Bronchial smooth muscle cell (primary cell): ENCODE data around the gene PAPOLB. TPM values are rescaled to one million over a fixed set of nuclear protein-coding genes. Genes with fewer than 3 reads are reported as not detected.

ENCODE experiments used
- total RNA-seq: library from RNA; depleted of rRNA; stranded (reverse); fragments of >200 nt; gene quantifications from 2 replicates; pipeline ENCODE4 v1.2.1, GENCODE V29; 2014

Gene PAPOLB
- total RNA-seq = under 0.01 TPM in 2 replicates

GRCh38 chr7:4861673-4862072 lies at the start of gene PAPOLB:
PAPOLB (minus strand) TSS chr7:4862030; CDS start chr7:4861810, 220 bp downstream.

GRCh38 chr7:4883372-4884144 lies 21.7 kb upstream of the PAPOLB start, which contains the start of gene RADIL:
RADIL (minus strand) TSS chr7:4883716; CDS start chr7:4878139, 5,577 bp downstream.

Other genes with a start within 250 kb of the PAPOLB start
- gene FOXK1, start 179.7 kb downstream of the PAPOLB start, total RNA-seq = 13.7 and 18.4 TPM in 2 replicates
- gene AP5Z1, start 86.4 kb downstream of the PAPOLB start, total RNA-seq = 21.3 and 26.6 TPM in 2 replicates
- 0.26 and 0.32 TPM in 2 replicates for gene RADIL, start 21.7 kb upstream of the PAPOLB start, total RNA-seq
- not detected in 2 replicates for gene MMD2, start 97.2 kb upstream of the PAPOLB start, total RNA-seq
- gene RBAK, start 183.8 kb upstream of the PAPOLB start, total RNA-seq = 4.6 and 6.0 TPM in 2 replicates